ENCODE results near the gene PTPRM. TPM values are rescaled to one million over a fixed set of nuclear protein-coding genes. Genes with fewer than 3 reads are reported as not detected.

Gene PTPRM
- total RNA-seq, 1 experiment from 2014 or later, result 14.5 TPM

GRCh38 chr18:7787339-7787738 lies 220.2 kb downstream of the PTPRM start:
- TF ChIP-seq CBX3 (IDR thresholded peaks at IDR 0.05; ENCODE audit: low read depth) (no peak), REST (IDR thresholded peaks at IDR 0.05; ENCODE audit: low read depth) (no peak), EZH2 (IDR thresholded peaks at IDR 0.05) (no peak), EZH2phosphoT487 (IDR thresholded peaks at IDR 0.05; ENCODE audit: borderline replicate concordance) (no peak), SRF (IDR thresholded peaks at IDR 0.05; ENCODE audit: low read depth) (no peak), ATF3 (IDR thresholded peaks at IDR 0.05) (no peak), POLR2AphosphoS5 (IDR thresholded peaks at IDR 0.05; ENCODE audit: low read depth, low read length) (no peak), TCF7L2 (IDR thresholded peaks at IDR 0.05; ENCODE audit: borderline replicate concordance, extremely low read depth, insufficient read depth, insufficient read length) (no peak)
- no TSS peak for BruUV-seq (replicated peaks)

More at GRCh38 chr18:7787339-7787738, 220.2 kb downstream of the PTPRM start:
- H3K4me1 ChIP-seq (ENCODE audit: control insufficient read depth in 1 of 2, insufficient read depth in 2 of 2, low read length in 2 of 2), result no peaks in the 10 kb centered on the region
- H3K27me3 ChIP-seq (ENCODE audit: insufficient read depth, low read length), result no peaks in the 10 kb centered on the region
- no peak overlapping the region for H3K27ac ChIP-seq (ENCODE audit: low read depth, low read length)
- RAD21 ChIA-PET (ENCODE audit: low non-redundant PET in 1 of 2, low total read pairs in 2 of 2, uncharacterized antibody in 2 of 2, unreplicated experiment in 2 of 2), result no interaction called here
- DNase-seq (ENCODE audit: low read depth, low spot score) (no peak), ATAC-seq (no peak)
- CTCF ChIA-PET, result no interaction called here
- intact Hi-C loops (cut with micrococcal nuclease), result no loop called here
- no peak overlapping the region for H3K9ac ChIP-seq (ENCODE audit: low read length)
- H3K79me2 ChIP-seq (ENCODE audit: insufficient read depth, low read length), result no peaks in the 10 kb centered on the region
- POLR2A ChIA-PET, result no interaction called here
- no peak overlapping the region for H2AFZ ChIP-seq (ENCODE audit: low read depth, low read length, poor library complexity, severe bottlenecking)
- no peak overlapping the region for H3K4me3 ChIP-seq (replicated peaks in 1 of 2; ENCODE audit: low read depth in 1 of 2, low read length in 2 of 2)
- H4K20me1 ChIP-seq (ENCODE audit: insufficient read depth), result no peaks in the 10 kb centered on the region
- no peak overlapping the region for H3K4me2 ChIP-seq (ENCODE audit: low read length)
- no peaks in the 10 kb centered on the region for H3K9me3 ChIP-seq (ENCODE audit: control insufficient read depth in 1 of 2, insufficient read depth in 1 of 2, low read depth in 1 of 2, low read length in 2 of 2)
- H3K36me3 ChIP-seq (ENCODE audit: control insufficient read depth in 1 of 2, insufficient read depth in 2 of 2, low read length in 2 of 2), result no peaks in the 10 kb centered on the region
- no peaks in the 10 kb centered on the region for H3K9me2 ChIP-seq (ENCODE audit: insufficient read depth)

Data from HCT116 (cell line).